Omental fat pad (tissue), 4 donors: Measurements from ENCODE around the gene CCR3. TPM values are rescaled to one million over a fixed set of nuclear protein-coding genes. Genes with fewer than 3 reads are reported as not detected.

Source experiments
- ATAC-seq: fragments of 150-250 bp; one replicate; pipeline ENCODE4 v1.9.1; 2016; ENCODE audit warnings: mild to moderate bottlenecking, moderate library complexity; ENCODE audit not compliant: low FRiP score
- DNase-seq: peaks from one replicate; pipeline ENCODE4 v3.0.0-alpha.2; 2019; ENCODE audit warnings: low spot score
- total RNA-seq, 4 donors: library from RNA; depleted of rRNA; stranded (reverse); fragments of >200 nt; gene quantifications; one replicate each; pipeline ENCODE4 v1.1.0, GENCODE V29; 2016
- TF ChIP-seq, protein P1 (sequence below), 3 donors: fragments of 450-650 bp; IDR thresholded peaks; one replicate each; pipeline ENCODE4 v1.5.1; 2016 to 2017; ENCODE audit warnings: antibody characterized with exemption in 3 of 3, mild to moderate bottlenecking in 3 of 3, moderate library complexity in 2 of 3

Gene CCR3
- total RNA-seq, 4 donors from 2014 or later = 0.37 TPM; not detected in 3

DNA sequence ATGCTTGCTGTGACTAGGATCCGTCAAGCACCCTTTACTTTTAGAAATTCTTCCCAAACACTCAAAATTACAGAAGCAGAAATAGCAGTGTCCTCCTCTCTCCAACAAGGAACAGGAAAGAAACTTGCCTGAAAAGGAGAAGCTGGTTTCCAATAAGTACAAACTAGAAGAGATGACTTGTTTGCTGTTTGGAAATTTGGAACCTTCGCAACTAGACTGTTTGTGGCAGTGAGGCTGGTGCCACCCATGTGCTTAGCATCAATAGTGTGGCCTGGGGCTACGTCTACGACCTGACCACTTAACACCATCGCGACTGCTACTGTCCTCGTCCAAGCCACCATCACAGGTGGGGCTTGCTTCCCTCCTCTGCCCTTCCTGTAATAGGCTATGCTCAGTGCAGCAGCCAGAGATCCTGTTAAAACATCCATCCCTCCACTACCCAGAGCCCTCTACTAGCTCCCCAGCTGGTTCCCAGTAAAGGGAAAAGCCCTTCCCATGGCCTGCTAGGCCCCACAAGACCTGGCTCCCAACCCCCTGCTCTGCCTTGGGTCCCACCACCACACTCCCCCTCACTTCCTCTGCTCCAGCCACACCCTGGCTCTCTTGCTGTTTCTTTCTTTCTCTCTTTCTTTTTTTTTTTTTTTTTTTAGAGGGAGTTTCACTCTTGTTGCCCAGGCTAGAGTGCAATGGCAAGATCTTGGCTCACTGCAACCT, 59.0 kb downstream of the CCR3 start:
- DNase-seq (no peak), ATAC-seq (no peak)
- TF ChIP-seq, protein P1, sequence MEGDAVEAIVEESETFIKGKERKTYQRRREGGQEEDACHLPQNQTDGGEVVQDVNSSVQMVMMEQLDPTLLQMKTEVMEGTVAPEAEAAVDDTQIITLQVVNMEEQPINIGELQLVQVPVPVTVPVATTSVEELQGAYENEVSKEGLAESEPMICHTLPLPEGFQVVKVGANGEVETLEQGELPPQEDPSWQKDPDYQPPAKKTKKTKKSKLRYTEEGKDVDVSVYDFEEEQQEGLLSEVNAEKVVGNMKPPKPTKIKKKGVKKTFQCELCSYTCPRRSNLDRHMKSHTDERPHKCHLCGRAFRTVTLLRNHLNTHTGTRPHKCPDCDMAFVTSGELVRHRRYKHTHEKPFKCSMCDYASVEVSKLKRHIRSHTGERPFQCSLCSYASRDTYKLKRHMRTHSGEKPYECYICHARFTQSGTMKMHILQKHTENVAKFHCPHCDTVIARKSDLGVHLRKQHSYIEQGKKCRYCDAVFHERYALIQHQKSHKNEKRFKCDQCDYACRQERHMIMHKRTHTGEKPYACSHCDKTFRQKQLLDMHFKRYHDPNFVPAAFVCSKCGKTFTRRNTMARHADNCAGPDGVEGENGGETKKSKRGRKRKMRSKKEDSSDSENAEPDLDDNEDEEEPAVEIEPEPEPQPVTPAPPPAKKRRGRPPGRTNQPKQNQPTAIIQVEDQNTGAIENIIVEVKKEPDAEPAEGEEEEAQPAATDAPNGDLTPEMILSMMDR (IDR thresholded peaks at IDR 0.05) = no peak

DNA sequence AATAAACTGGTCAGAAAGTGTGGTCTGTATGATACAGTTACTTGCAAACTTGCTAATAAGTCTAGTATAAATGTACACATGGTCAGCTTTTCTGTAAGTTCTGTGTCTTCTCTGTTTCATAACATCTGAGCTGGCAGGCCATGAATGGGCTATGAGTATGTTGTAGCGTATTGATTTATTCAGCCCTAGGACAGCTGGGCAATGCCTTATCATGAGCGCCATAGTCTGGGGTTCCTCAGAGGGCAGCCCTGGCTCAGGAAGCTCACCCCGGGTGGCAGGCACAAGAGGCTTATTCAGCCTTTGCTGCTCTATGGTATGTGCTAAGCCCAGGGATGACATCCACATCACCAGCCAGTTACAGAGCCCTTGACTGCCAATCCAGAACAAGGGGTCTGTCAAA, 61.0 kb downstream of the CCR3 start:
- no peak for DNase-seq
- ATAC-seq = no peak
- TF ChIP-seq, protein P1 (IDR thresholded peaks at IDR 0.05) = no peak

DNA sequence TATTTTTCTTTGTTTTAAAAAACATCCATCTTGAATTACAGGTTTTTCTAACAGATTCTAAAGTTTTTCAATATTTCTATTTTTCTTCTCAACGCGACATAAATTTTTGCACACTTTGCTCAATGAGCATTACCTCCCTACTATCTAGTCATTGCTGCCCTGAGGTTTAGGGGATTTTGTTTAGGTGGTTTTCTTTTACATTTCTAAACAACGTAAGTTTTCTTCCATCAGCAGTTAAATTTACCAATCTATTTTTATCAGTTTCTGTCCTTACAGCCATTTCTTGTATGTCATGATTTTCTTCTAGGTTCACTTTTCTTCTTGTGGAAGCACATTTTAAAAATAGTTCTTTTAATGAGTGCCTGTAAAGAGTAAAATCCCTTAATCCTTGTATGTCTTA, 62.5 kb downstream of the CCR3 start:
- no peak for ATAC-seq
- TF ChIP-seq, protein P1 (IDR thresholded peaks at IDR 0.05) = no peak
- no peak for DNase-seq

DNA sequence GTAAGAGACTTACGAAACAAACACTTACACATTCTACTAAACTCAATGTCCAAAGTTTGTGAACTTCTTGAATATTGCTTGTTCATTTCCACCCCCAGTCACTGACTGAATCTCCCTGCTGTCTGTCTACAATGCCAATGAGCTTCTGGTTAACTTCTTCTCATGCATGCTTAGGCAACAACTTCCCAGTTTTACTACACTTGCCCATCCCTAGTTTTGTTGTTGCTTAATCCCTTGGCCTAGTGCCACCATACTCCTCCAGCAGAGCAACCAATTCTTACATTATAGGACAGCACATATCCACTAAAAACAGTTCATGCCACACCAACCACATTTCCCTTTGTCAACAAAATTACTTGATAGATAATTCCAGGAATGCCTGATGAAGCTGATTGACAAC, 70.7 kb downstream of the CCR3 start:
- TF ChIP-seq, protein P1 (IDR thresholded peaks at IDR 0.05) = no peak
- DNase-seq = peak; percentile 50
- ATAC-seq = peak; percentile 94

DNA sequence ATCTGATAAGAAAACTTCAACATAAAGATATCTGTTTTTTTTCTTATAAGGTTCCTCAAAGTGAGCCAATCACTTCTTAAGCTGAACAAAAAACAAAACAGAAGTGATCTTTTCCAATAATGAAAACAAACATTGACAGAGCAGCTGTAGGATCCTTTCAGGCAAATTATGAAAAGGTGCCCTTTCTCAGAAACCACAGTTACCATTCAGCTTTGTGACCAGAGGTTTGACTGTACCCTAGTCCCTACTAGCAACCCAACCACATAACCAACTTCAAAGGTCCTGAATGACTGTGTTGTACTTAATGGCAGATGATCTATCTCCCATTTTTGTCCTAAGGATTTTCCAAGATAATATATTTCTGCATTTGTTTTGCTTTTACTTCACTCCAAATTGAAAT, 72.3 kb downstream of the CCR3 start:
- ATAC-seq = no peak
- TF ChIP-seq, protein P1 (IDR thresholded peaks at IDR 0.05) = no peak
- DNase-seq = no peak

DNA sequence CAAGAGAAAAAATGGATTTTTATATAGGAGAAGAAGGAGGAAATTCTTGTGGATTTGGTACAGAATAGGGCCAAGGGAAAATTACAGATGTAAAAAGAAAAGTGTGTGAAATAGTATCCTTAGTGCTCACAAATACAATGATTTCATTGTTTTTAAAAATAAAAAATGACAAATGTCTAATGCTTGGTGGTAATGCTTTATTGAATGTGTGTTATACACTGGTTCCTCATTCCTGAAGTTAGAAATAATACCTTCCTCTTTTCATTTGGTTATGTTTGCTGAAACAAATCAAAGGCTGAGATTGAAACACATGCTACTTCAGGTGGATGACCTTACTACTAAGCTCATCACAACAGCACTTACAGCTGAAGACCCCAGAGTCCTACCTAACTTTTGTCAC, 73.9 kb downstream of the CCR3 start:
- TF ChIP-seq, protein P1 (IDR thresholded peaks at IDR 0.05) = no peak
- ATAC-seq (no peak), DNase-seq (no peak)

Other genes with a start within 250 kb of the CCR3 start
- gene FYCO1, start 246.6 kb upstream of the CCR3 start, total RNA-seq = 10 to 100 TPM; 44.7 to 51.4 (median 47.3) TPM
- gene XCR1, start 215.0 kb upstream of the CCR3 start, total RNA-seq = under 1 TPM in 3 of 4 donors, not detected in 1; 0.06 to 0.12 (median 0.09) TPM
- 10 to 100 TPM; 12.9 to 88.6 (median 25.1) TPM for gene CCR1, start 34.1 kb upstream of the CCR3 start, total RNA-seq
- 1 to 10 TPM; 1.3 to 5.4 (median 4.1) TPM for gene CCR2, start 111.7 kb downstream of the CCR3 start, total RNA-seq
- gene CCR5, start 128.5 kb downstream of the CCR3 start, total RNA-seq = 1 to 10 TPM in 2 of 4 donors, under 1 TPM in 2; 0.16 to 5.2 (median 0.78) TPM
- 10 to 100 TPM in 3 of 4 donors, 1 to 10 TPM in 1; 6.8 to 17.8 (median 12.8) TPM for gene CCRL2, start 164.8 kb downstream of the CCR3 start, total RNA-seq
- 1 to 10 TPM; 3.0 to 9.6 (median 6.9) TPM for gene LTF, start 222.4 kb downstream of the CCR3 start, total RNA-seq